Heart left ventricle (tissue), 13 donors: ENCODE measurements around the gene DAPP1.

Experiments used
- CTCF ChIP-seq, 12 donors: fragments of 200-600 bp; sonication (generic) in 4 of 12; IDR thresholded peaks; one replicate each; pipeline versions ENCODE4 v1.5.0 to v1.8.0; 2018 to 2022; ENCODE audit warnings: antibody characterized with exemption in 12 of 12, mild to moderate bottlenecking in 5 of 12
- POLR2A ChIP-seq, 2 donors: fragments of 450-650 bp; IDR thresholded peaks; one replicate each; pipeline ENCODE4 v1.6.1; 2017; ENCODE audit warnings: antibody characterized with exemption in 2 of 2, mild to moderate bottlenecking in 2 of 2, moderate library complexity in 2 of 2
- donor health status: ischemic (EF 13 %, LVEDD 7.1; RV severe dilation, severe dysfunction).
- donor health status: DM: no; HTN: yes; CAD: no.
- donor health status: DM: no; HTN: no; CAD: no.
- donor health status: ischemic (EF 25% LVEDD 6.9; RV normal size, moderate dysfunction).
- donor health status: ischemic (EF 25% LVEDD 5.7; RV mildly dilated, moderate dysfunction).
- donor health status: ischemic (EF 35%, LVEDD 5.7; RV mildly dilated, moderate dysfunction).
- donor health status: nonischemic (EF 11% LVEDD 7.7; RV severe dilation, severe dysfunction).
- donor health status: DM: yes; HTN: yes; CAD: no.
- donor health status: PGD.
- donor health status: ischemic (EF 29% LVEDD 5.4; RV normal size, mild dysfunction).
- donor health status: nonischemic (EF 23%, LVEDD 6.1; RV moderate dilation, normal function).

- TF ChIP-seq POLR2A (IDR thresholded peaks at IDR 0.05), result no peak
- TF ChIP-seq CTCF (IDR thresholded peaks at IDR 0.05), result no peak
Measured at GRCh38 chr4:99825272-99825671, 8.6 kb downstream of the DAPP1 start.
